NCI-H1092 (cell line): ENCODE data around the gene SAMD14.
"Not testable (repeated sequence)": the region's sequence is repeated elsewhere in the genome, so short reads cannot be mapped to it uniquely, and the experiment has no call there.

Source experiments
- DNase-seq: peaks from one replicate; lab custom pipeline; 2025; lab: John Stamatoyannopoulos, UW

The SAMD14 gene

DNA sequence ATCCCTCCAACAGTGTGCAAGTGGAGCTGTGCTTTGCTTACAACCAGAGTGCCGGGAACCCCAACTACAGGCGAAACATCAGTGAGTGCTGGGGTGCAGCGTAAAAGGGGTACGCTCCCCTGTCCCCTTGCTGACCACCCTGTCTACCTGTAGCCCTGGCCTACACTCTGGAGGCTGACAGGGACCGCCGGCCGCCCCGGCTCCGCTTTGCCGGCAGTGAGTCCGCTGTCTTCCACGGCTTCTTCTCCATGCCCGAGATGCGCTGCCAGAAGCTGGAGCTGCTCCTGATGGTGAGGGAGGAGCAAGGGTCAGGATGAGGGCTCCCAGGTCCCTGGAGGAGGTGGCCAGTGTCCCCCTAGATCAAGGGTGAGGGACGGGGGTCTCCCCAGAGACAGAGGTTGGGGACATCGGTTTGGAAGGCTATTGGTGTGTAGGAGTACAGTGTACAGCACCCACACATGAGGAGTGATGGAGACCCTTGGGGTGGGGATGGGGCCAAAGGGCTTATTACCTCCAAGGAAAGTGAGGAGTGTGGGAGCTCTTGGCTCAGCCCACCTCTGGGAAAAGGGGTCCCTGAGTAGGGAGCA lies 54.4 kb downstream of the SAMD14 start:
- DNase-seq = no peak

- DNase-seq = no peak
These were observed 55.7 kb downstream of the SAMD14 start for GRCh38 chr17:50074227-50074626.

GRCh38 chr17:50072925-50073324 lies 57.0 kb downstream of the SAMD14 start:
- DNase-seq = no peak

GRCh38 chr17:50072130-50072529 lies 57.8 kb downstream of the SAMD14 start:
- no peak for DNase-seq

GRCh38 chr17:50071692-50072091 lies 58.3 kb downstream of the SAMD14 start:
- DNase-seq = no peak

GRCh38 chr17:50070908-50071680 lies 58.9 kb downstream of the SAMD14 start:
- no peak for DNase-seq

DNA sequence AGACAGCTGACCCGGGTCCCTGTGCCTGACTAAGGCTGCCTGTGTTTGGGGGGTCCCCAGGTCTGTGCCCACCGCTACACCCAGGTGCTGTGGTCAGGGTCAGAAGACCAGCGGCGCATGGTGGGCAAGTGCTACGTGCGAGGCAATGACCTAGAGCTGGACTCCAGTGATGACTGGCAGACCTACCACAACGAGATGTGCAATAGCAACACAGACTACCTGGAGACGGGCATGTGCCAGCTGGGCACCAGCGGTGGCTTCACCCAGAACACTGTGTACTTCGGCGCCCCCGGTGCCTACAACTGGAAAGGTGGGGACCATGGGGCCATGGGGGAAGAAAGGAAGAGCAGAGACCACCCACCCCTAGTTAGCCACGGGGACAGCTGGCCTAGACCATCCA lies 62.0 kb downstream of the SAMD14 start:
- DNase-seq = no peak

DNA sequence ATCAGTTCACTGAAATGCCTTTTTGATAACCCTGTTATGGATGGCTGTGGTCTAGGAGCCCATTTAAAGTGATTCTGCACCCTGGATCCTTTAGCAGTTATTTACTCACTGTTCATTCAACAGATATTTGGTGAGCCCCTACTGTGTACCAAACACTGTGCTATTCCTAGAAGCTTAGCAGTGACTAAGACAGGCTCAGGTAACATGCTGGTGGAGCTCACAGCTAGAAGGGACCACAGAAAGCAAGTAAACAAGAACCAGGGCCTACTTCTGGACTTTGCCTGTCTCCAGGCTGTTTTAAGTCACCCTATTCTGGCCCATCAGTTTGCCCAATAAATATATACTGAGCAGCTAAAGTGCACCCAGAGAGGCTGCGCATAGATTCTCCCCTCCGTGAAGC lies 63.0 kb downstream of the SAMD14 start:
- DNase-seq = no peak

DNA sequence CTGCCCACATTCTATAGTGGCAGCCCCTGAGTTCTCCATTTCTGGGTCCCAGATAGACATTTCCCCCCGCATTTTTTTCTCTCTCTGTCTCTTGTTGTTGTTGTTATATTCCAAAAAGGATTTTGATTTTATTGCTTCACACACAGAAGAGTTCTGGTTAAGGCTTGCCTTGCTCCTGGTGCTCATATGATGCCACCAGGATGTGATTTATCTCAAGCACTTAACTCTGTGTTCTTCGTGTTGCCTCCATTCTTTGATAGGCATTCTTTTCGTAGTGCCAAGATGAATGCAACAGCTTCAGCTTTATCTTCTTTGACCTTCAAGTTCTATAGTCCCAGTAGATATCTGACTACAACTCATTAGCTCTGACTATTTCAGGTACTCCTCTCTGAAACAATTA lies 64.9 kb downstream of the SAMD14 start:
- no peak for DNase-seq

GRCh38 chr17:50064253-50065001 lies 65.5 kb downstream of the SAMD14 start:
- DNase-seq = no peak

- DNase-seq = no peak
These were observed 66.3 kb downstream of the SAMD14 start for GRCh38 chr17:50063561-50064252.

DNA sequence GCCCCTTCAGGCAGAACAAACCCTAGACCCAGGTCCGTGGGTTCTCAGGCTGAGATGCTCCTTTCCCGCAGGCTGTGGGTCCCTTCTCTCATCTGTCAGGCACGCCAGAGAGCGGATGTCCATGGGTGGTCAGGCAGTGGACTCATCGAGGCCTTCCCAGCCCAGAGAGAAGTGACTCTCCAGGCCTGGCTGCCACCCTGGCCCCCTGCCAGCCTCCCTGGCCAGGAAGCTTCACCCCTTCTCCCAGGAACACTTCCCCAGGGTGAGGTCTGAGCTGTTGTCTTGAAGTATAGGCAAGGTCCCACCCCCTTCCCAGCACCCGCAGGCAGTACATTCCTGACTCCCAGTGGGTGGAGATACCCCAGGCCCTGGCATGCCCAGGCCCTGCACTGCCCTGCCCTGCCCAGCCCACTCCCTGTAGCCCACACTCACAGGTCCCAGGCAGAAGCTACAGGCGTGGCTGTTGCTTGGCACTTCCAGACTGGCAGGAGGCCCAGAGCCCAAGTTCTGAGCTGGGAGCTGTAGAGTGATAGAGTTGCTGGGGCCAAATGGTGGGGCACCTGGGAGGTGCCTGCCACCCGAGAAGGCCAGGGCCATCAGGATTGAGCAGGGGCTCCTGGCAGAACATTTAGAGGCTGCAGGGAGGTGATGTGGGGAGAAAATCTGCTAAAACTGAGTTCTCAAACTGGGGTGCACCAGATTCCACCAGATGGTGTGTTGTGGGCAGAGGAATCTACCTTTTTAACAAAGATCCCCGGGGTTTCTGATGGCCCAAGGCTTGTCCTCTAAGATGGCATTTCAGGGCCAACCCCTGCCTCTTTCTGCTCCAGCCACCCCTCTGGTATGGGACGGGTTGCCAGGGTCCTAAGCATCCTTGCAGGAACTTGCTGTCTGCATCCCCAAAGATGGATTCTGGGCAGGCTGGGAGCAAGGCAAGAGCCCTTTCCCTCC lies 67.4 kb downstream of the SAMD14 start:
- no peak for DNase-seq

DNA sequence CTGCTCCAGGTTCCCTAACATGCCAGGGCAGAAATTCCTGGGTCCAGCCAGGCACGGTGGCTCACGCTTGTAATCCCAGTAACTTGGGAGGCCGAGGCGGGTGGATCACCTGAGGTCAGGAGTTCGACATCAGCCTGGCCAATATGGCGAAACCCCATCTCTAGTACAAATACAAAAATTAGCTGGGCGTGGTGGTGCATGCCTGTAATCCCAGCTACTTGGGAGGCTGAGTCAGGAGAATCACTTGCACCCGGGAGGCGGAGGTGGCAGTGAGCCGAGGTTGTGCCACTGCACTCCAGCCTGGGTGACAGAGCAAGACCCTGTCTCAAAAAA lies 68.3 kb downstream of the SAMD14 start:
- DNase-seq = not testable (repeated sequence)

- no peak for DNase-seq
These were observed 68.8 kb downstream of the SAMD14 start for GRCh38 chr17:50060951-50061712.
